Kidney (tissue), 14 donors: ENCODE measurements around the gene FOCAD. TPM values are rescaled to one million over a fixed set of nuclear protein-coding genes. Genes with fewer than 3 reads are reported as not detected.
"Not testable (repeated sequence)": the region's sequence is repeated elsewhere in the genome, so short reads cannot be mapped to it uniquely, and the experiment has no call there.

Experiments used
- DNase-seq, 5 donors: peaks; one replicate each; pipeline ENCODE4 v3.0.0-alpha.2; 2013 to 2020
- FAIRE-seq: peaks from 2 replicates; lab custom pipeline; 2012; peaks lifted over from hg19 to GRCh38; lab: Jason Lieb, UNC
- H3K27ac ChIP-seq, 2 donors: one replicate each; pipeline ENCODE4 v1.7.0; 2013; ENCODE audit warnings: low read depth in 2 of 2, low read length in 2 of 2, inconsistent platforms in 1 of 2
- H3K27me3 ChIP-seq: one replicate; pipeline ENCODE4 v1.7.1; 2013; ENCODE audit warnings: low read length, inconsistent platforms; ENCODE audit not compliant: control insufficient read depth, insufficient read depth
- H3K36me3 ChIP-seq, 3 donors: one replicate each; pipeline versions ENCODE4 v1.7.0 to v1.7.1; 2013; ENCODE audit warnings: low read length in 3 of 3, control low read depth in 1 of 3, inconsistent platforms in 1 of 3; ENCODE audit not compliant: insufficient read depth in 3 of 3, control insufficient read depth in 2 of 3
- H3K4me1 ChIP-seq, 3 donors: one replicate each; pipeline versions ENCODE4 v1.7.0 to v1.7.1; 2013; ENCODE audit warnings: low read length in 3 of 3, inconsistent platforms in 1 of 3, low read depth in 1 of 3; ENCODE audit not compliant: control insufficient read depth in 2 of 3, insufficient read depth in 2 of 3
- H3K4me3 ChIP-seq, 3 donors: one replicate each; pipeline versions ENCODE4 v1.7.0 to v1.8.1; 2013; ENCODE audit warnings: low read length in 3 of 3, control low read depth in 1 of 3, inconsistent platforms in 1 of 3
- H3K9ac ChIP-seq, 3 donors: one replicate each; pipeline versions ENCODE4 v1.7.0 to v1.7.1; 2013; ENCODE audit warnings: low read length in 3 of 3, control low read depth in 1 of 3, inconsistent platforms in 1 of 3
- H3K9me3 ChIP-seq, 3 donors: one replicate each; pipeline versions ENCODE4 v1.7.0 to v1.7.1; 2013; ENCODE audit warnings: low read length in 3 of 3, control low read depth in 1 of 3, inconsistent platforms in 1 of 3; ENCODE audit not compliant: control insufficient read depth in 2 of 3, insufficient read depth in 1 of 3
- CTCF ChIP-seq: IDR thresholded peaks from 3 replicates; pipeline ENCODE4 v1.5.1; 2012; ENCODE audit warnings: mild to moderate bottlenecking, moderate library complexity, borderline replicate concordance; ENCODE audit not compliant: insufficient read depth; ENCODE audit errors: extremely low read depth
- intact Hi-C: fragments of 100-400 bp; cut with DNase I; formaldehyde crosslinking; loops from one replicate; pipeline ENCODE4 v1.11.1; 2022
- polyA plus RNA-seq: library from polyadenylated mRNA; stranded (reverse); fragments of 350-450 nt; fragmentation: Illumina TruSeq; extraction: RNeasy Lipid Tissue Mini Kit (QIAGEN cat#74804); gene quantifications from one replicate; pipeline ENCODE4 v1.2.3, GENCODE V29; 2014; ENCODE audit warnings: low read depth, low replicate concordance; ENCODE audit not compliant: insufficient read depth
- total RNA-seq: library from RNA; stranded (reverse); fragmentation: NEBNext Ultra II Directional; extraction: Animal tissue kit (Norgen Biotek cat#: 25700); gene quantifications from one replicate; pipeline ENCODE4 v1.2.1, GENCODE V29; 2021
- donor health status: control.
- donor health status: control.
- donor health status: control.
- donor health status: control.
- donor health status: control.
- donor health status: DM: yes; HTN: yes; CAD: no.
- donor health status: Normal renal cell carcinoma (clear cell type).

FOCAD gene
- total and polyA plus RNA-seq, 2 donors from 2014 or later: 12.2 to 35.7 TPM

- DNase-seq: no peak
These were observed 12.4 kb upstream of the FOCAD start for GRCh38 chr9:20671635-20672034.

GRCh38 chr9:20673537-20673936 is 10.5 kb upstream of the FOCAD start:
- FAIRE-seq, intact Hi-C loops, H3K9me3 ChIP-seq, DNase-seq, H3K27ac ChIP-seq, H3K9ac ChIP-seq, H3K4me1 ChIP-seq, H3K4me3 ChIP-seq, H3K27me3 ChIP-seq, H3K36me3 ChIP-seq: not testable (repeated sequence)

More at GRCh38 chr9:20671635-20672034, 12.4 kb upstream of the FOCAD start:
- no peak overlapping the region for H3K9ac ChIP-seq
- TF ChIP-seq CTCF: no peak
- no peak overlapping the region for H3K4me3 ChIP-seq
- intact Hi-C loops: no loop called here
- H3K36me3 ChIP-seq: no peaks in the 10 kb centered on the region
- no peaks in the 10 kb centered on the region for H3K4me1 ChIP-seq
- no peaks in the 10 kb centered on the region for H3K27me3 ChIP-seq
- H3K27ac ChIP-seq: no peak overlapping the region
- no peak for FAIRE-seq
- no peaks in the 10 kb centered on the region for H3K9me3 ChIP-seq

- DNase-seq (no peak), FAIRE-seq (no peak)
- Histone ChIP-seq H3K4me1 (peaks cover 0 to 9% (median 2%) of the 10 kb centered on the region in 3 donors), H3K27me3 (no peaks in the 10 kb centered on the region), H3K27ac (no peak overlapping the region), H3K9me3 (no peaks in the 10 kb centered on the region), H3K4me3 (no peak overlapping the region), H3K36me3 (no peaks in the 10 kb centered on the region), H3K9ac (no peak overlapping the region)
- no peak for TF ChIP-seq CTCF
- intact Hi-C loops: no loop called here
These were observed 2.6 kb upstream of the FOCAD start for GRCh38 chr9:20681467-20681866.

GRCh38 chr9:20683351-20684034 is 566 bp upstream of the FOCAD start:
- DNase-seq: peak in 2 of 5 donors; percentile 30 to 50
- intact Hi-C loops: no loop called here
- Histone ChIP-seq H3K9me3 (no peaks in the 10 kb centered on the region), H3K27ac (peak overlapping the region; percentile 45 to 51), H3K4me3 (peak overlapping the region; percentile 78 to 89 (median 88)), H3K27me3 (no peaks in the 10 kb centered on the region), H3K36me3 (no peaks in the 10 kb centered on the region), H3K4me1 (peaks cover 0 to 9% (median 2%) of the 10 kb centered on the region in 3 donors), H3K9ac (peak overlapping the region; percentile 54 to 71 (median 65))
- FAIRE-seq: no peak
- TF ChIP-seq CTCF: no peak
